Hematopoietic multipotent progenitor cell treated with erythropoietin and hydrocortisone succinate and interleukin-3 and kit ligand, for 6 days (in vitro differentiated cells): Measurements from ENCODE around the gene HLA-B.

Source experiments
- DNase-seq: peaks from one replicate; pipeline ENCODE4 v3.0.0-alpha.2; 2015

HLA-B gene

GRCh38 chr6:31381666-31382065 is 24.7 kb upstream of the HLA-B start:
- DNase-seq = no peak

GRCh38 chr6:31379850-31380249 is 22.9 kb upstream of the HLA-B start:
- DNase-seq = no peak

DNA sequence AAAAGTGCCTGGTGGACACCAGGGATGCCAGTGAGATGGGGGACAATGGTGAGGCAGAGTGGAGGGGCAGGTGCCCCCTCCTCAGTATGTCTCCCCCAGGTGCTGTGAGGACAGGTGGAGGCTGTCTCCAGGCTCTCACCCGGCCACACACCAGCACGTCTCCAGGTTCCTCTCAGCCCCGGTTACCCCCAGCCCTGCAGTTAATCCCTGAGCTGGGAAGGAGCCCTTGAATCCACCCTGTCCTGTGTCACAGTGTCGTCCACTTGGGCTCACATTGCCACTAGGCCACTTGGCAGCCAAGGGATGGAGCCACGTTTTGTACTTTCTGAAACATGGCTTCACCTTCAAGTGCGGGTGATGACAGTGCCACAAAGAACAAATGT is 21.7 kb upstream of the HLA-B start:
- no peak for DNase-seq

DNA sequence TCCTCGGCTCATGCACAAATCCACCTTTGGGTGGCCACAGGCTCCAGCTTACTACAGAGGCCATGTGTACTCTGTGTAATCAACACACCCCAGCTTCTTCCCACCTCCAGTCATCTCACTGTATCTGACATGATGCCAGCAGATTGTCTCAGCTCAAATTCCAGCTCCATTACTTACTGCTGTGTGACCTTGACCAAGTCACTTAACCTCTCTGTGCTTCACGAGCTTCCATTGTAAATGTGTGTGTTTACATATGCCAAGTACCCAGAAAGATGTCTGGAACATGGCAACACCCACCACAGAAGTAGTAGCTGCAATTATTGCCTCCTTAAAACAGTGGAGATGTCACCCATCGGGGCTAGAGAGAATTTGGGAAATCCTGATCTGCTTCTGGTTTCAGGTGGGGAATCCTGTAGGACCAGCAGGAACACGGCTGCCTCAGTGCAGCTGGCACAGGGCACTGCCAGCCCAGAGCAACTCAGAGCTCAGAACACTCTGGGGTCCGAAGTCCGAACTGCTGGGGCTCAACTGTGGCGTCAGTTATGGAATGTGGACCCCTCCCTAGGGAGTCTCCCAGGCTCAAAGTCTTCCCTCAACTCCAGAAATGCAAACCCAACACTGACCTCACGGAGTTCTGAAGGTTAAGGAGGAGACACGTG is 21.2 kb upstream of the HLA-B start:
- DNase-seq = no peak

- DNase-seq = no peak
Measured at GRCh38 chr6:31377029-31377428, 20.1 kb upstream of the HLA-B start.

DNA sequence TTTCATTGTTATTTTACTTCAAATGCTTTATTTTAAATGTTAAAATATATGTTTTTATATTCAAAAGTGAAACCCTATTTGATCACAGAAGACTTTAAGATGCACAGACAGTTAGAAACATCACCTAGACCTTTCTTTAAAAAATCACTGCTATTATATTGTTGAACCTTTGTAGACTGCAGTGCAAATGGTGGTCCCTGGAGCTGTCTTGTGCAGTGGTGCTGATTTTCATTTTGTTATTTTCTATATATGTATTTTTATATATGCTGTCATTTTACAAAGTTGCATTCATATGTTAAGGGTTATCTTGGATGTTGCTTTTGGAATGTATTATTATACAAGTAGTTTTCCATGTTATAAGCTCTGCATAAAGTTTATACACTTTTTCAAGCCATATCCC is 18.7 kb upstream of the HLA-B start:
- no peak for DNase-seq

- peak; percentile 17 for DNase-seq
Measured at GRCh38 chr6:31374118-31374517, 17.1 kb upstream of the HLA-B start.

GRCh38 chr6:31368461-31368860 is 11.5 kb upstream of the HLA-B start:
- no peak for DNase-seq

DNA sequence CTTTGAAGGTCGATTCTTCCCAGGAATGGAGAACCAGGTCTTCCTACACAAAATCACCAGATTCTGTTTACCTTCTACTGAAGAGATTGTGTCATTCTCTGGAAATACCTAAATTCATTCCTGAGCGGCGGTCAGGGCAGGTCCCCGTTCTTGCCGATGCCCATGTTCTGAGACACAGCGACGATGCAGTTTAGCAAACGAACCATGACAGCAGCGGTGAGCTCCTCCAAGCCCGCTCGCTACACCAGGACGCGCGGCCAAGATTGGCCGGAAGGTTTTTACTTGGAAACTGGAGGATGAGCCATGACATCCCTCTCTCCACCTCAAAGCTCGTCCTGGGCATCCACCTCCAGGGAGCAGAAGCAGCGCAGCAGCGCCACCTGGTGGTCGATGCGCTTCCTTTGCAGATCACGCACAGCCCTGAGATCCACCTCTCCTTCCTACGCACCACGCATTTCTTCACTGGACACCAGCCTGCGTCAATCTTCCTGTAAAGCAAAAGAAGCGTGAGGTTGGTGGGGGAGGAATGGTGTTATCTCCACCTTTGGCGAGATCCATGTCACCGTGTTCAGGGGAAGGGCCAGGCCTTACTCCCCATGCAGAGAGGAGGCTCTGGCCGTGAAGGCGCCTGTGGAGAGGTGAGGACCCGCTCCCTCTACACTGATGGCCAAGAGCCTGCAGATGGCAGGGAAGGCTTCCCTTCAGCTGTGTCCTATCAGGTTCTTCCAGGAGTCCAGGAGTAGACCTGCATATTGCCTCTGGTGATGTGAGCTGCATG is 9.9 kb upstream of the HLA-B start:
- peak; percentile 94 for DNase-seq

- DNase-seq = no peak
Measured at GRCh38 chr6:31365864-31366263, 8.9 kb upstream of the HLA-B start.

DNA sequence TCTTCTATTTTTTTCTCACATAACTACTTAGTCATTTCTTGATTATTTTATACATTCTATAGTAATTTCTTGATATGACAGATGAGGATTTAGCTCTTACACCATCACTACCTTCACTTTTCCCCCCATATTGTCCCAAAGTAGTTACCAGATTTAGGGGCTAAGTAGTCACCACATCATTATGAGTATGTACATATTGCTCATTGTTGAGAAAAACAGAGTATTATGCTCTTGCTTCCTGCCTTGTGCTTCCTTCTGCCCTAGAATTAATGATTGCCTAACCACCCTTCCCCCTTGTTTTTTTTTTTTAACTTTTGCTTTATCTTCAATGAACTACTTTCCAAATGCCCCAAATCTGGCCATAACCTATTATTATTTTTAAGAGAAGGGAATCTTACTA is 6.8 kb upstream of the HLA-B start:
- DNase-seq = no peak

- DNase-seq = no peak
Measured at GRCh38 chr6:31362751-31363150, 5.8 kb upstream of the HLA-B start.

- DNase-seq = no peak
Measured at GRCh38 chr6:31359581-31359980, 2.6 kb upstream of the HLA-B start.

- DNase-seq = no peak
Measured at GRCh38 chr6:31358302-31358701, 1.3 kb upstream of the HLA-B start.

DNA sequence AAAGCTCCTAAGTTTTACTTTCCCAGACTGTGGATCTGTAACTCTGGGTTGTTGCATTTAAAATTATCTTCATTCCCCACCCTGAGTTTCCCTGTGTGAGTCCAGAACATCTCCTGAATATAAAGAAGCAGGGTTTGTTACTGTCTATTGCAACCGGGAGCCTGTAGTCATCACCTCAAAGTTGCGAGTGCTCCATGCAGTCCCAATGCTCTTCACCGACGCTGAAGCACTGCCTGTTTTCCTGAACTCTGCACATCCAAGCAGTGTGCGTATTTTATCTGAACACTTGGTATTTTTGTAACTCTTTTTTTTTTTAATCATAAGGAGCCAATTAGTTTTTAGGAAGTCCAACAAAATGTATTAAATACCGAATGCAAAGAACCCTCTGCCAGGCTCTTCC is 907 bp upstream of the HLA-B start:
- DNase-seq = no peak

GRCh38 chr6:31356216-31356945 is 598 bp downstream of the HLA-B start:
- DNase-seq = peak; percentile 39

DNA sequence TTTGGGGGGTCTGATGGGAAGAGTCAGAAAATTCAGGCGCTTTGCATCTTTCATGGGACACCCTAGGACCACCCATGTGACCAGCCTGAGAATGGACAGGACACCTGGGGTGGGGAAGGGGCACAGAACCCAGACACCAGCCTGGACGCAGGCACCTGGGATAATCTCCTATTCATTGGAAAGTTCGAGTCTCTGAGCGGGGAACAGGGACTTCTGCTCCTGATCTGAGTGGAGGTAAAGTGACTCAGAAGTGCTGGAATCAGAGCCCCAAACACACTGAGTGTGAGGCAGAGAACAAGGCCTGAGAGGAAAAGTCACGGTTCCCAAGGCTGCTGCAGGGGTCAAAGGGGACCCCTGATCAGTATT is 1.4 kb downstream of the HLA-B start:
- DNase-seq = no peak

- DNase-seq = no peak
Measured at GRCh38 chr6:31354864-31355582, 2.0 kb downstream of the HLA-B start.

GRCh38 chr6:31354158-31354863 is 2.7 kb downstream of the HLA-B start:
- no peak for DNase-seq

- no peak for DNase-seq
Measured at GRCh38 chr6:31353384-31353945, 3.5 kb downstream of the HLA-B start.

DNA sequence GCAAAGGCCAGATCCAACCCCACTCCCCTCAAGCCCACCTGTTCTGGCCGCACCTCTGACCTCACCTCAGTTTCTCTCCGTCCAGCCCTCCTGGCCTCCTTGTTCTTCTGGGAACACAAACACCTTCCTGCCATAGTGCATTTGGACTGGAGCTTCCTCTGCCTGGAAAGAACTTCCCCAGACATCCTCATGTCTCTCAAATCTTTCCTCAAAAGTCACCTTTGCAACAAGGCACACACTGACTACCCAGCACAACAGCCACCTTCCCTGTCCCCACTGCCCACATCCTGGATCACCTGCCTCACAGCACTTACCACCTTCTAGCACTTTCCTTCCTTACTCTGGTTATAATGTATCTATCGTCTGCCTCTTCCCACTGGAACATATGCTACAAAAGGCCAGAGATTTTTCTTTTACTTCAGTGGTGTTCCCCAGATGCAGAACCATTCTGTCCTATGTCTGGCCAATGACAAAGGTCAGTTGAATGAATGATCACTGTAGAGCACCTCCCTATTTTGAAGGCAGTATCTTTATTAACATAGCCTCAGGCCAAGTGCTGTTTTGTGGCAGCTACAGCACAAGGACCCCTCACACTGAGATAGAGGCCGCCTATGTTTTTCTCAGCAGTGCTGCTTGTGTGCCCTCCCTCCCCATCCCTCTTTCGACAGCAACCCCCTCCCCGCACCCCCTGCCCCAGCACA is 4.1 kb downstream of the HLA-B start:
- DNase-seq = no peak

DNA sequence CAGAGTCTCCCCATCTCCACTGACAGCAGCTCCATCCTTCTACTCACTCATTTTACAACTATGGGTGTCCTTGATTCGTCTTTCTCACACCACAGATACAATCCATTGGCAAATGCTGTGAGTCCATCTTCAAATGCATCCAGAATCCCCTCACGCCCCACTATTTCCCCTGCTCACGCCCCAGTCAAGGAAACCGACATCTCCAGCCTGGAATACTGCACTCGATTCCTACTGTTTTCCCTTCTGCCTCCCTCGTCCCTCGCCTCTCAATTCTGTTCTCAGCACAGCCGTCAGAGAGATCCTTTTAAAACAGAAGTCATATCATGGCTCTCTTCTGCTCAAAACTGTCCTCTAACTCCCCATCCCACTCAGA is 4.7 kb downstream of the HLA-B start:
- no peak for DNase-seq
